ENCODE data around the gene CD40. TPM values are rescaled to one million over a fixed set of nuclear protein-coding genes. Genes with fewer than 3 reads are reported as not detected.

The CD40 gene
- total RNA-seq, 2 experiments from 2014 or later = 34.7 to 64.2 TPM

DNA sequence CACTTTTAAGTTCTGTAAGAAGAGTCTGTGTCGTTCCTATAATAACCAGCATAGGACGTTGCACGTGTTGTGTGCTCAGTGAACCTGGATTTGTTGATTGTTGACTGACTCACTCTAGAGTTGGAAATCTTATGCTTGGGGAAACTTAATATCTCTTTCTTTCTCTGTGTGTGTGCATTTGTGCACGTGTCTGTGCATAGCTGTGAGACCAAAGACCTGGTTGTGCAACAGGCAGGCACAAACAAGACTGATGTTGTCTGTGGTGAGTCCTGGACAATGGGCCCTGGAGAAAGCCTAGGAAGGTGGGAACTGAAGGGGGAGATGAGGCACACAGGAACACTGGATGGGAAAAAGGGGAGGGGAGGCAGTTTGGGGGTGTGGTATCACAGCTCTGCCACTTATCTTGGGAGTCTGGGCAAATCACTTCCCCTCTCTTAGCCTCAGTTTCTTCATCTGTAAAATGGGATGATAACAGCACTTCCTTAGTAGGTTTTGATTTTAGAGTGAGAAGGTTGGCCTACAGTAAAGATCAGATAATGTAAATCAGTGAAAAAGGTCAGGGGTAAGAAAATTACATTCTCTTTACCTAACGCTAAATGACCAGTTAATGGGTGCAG lies 8.4 kb downstream of the CD40 start:
- Histone ChIP-seq H3K4me2 (ENCODE audit: low read length) (no peak overlapping the region), H3K9me3 (ENCODE audit: low read length) (no peaks in the 10 kb centered on the region), H2AFZ (ENCODE audit: low read length) (no peak overlapping the region), H3K4me3 (ENCODE audit: low read depth, low read length, poor library complexity, severe bottlenecking) (no peak overlapping the region), H4K20me1 (ENCODE audit: insufficient read depth, low read length) (0 out of 2 replicates have a peak, but pooled peaks cover 1% of the 10 kb centered on the region), H3K9me2 (ENCODE audit: insufficient read depth, low read length) (no peaks in the 10 kb centered on the region), H3K79me2 (ENCODE audit: insufficient read depth, low read depth, low read length) (peaks cover 4% of the 10 kb centered on the region; the same call in 1 of the 2 replicates), H3K27ac (ENCODE audit: low read depth, low read length, poor library complexity, severe bottlenecking) (no peak overlapping the region), H3K4me1 (ENCODE audit: insufficient read depth, low read length, poor library complexity, severe bottlenecking) (peaks cover 2% of the 10 kb centered on the region), H3K36me3 (ENCODE audit: insufficient read depth, low read length) (peaks cover 73% of the 10 kb centered on the region)
- CTCF ChIA-PET (ENCODE audit: unreplicated experiment) = no interaction called here
- no peak for DNase-seq (ENCODE audit: low spot score)
- no peak for TF ChIP-seq EZH2phosphoT487 (IDR thresholded peaks at IDR 0.05; ENCODE audit: borderline replicate concordance, low read depth, low read length)
- TF ChIP-seq, protein P1, sequence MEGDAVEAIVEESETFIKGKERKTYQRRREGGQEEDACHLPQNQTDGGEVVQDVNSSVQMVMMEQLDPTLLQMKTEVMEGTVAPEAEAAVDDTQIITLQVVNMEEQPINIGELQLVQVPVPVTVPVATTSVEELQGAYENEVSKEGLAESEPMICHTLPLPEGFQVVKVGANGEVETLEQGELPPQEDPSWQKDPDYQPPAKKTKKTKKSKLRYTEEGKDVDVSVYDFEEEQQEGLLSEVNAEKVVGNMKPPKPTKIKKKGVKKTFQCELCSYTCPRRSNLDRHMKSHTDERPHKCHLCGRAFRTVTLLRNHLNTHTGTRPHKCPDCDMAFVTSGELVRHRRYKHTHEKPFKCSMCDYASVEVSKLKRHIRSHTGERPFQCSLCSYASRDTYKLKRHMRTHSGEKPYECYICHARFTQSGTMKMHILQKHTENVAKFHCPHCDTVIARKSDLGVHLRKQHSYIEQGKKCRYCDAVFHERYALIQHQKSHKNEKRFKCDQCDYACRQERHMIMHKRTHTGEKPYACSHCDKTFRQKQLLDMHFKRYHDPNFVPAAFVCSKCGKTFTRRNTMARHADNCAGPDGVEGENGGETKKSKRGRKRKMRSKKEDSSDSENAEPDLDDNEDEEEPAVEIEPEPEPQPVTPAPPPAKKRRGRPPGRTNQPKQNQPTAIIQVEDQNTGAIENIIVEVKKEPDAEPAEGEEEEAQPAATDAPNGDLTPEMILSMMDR (conservative IDR thresholded peaks at IDR 0.05; ENCODE audit: low read length) = no peak
- no TSS peak for BruUV-seq (replicated peaks)
- intact Hi-C loops (cut with micrococcal nuclease; ENCODE audit: unreplicated experiment) = no loop called here
- POLR2A ChIA-PET = no interaction called here

DNA sequence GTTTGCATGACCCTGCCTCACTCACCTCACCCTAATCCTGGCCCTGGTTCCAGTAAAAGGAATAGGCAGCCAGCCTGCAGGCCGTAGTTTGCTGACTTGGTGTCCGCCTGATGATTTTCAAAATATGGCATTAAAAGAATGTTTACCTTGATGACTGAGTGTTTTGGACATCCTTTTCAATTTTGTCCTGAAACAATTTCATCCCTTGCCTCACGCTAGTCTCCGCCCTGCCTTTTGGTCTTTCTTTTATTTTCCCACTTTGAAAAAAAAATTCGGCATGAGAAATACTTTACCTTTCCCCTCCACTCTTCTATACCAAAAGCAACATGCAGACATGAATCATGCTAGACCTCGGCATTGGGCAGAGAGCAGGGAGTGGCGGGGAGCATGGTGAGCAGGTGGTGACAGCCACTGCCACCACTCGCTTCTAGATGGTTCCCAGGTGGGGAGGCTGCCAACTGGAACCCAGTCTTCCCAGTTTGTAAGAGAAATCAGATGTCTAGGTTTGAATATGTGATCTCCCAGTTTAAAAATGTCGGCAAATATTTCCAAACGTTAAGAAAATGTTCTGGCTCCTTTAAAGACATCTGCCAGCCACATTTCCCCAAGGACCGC lies 9.4 kb downstream of the CD40 start:
- Histone ChIP-seq H3K9me3 (ENCODE audit: low read length) (no peaks in the 10 kb centered on the region), H3K9me2 (ENCODE audit: insufficient read depth, low read length) (no peaks in the 10 kb centered on the region), H2AFZ (ENCODE audit: low read length) (no peak overlapping the region), H4K20me1 (ENCODE audit: insufficient read depth, low read length) (0 out of 2 replicates have a peak, but pooled peaks cover 3% of the 10 kb centered on the region), H3K27ac (ENCODE audit: low read depth, low read length, poor library complexity, severe bottlenecking) (no peak overlapping the region), H3K4me2 (ENCODE audit: low read length) (no peak overlapping the region), H3K79me2 (ENCODE audit: insufficient read depth, low read depth, low read length) (no peaks in the 10 kb centered on the region), H3K36me3 (ENCODE audit: insufficient read depth, low read length) (peaks cover 63% of the 10 kb centered on the region), H3K4me1 (ENCODE audit: insufficient read depth, low read length, poor library complexity, severe bottlenecking) (no peaks in the 10 kb centered on the region), H3K4me3 (ENCODE audit: low read depth, low read length, poor library complexity, severe bottlenecking) (no peak overlapping the region)
- intact Hi-C loops (cut with micrococcal nuclease; ENCODE audit: unreplicated experiment) = no loop called here
- ChIA-PET CTCF (ENCODE audit: unreplicated experiment) (no interaction called here), POLR2A (no interaction called here)
- DNase-seq (ENCODE audit: low spot score) = no peak
- TF ChIP-seq, protein P1 (conservative IDR thresholded peaks at IDR 0.05; ENCODE audit: low read length) = no peak
- TF ChIP-seq EZH2phosphoT487 (IDR thresholded peaks at IDR 0.05; ENCODE audit: borderline replicate concordance, low read depth, low read length) = no peak
- no TSS peak for BruUV-seq (replicated peaks)
